ENCODE data around the gene CD68. TPM values are rescaled to one million over a fixed set of nuclear protein-coding genes. Genes with fewer than 3 reads are reported as not detected.

Gene CD68
- total RNA-seq, 1 experiment from 2014 or later, result 51.6 TPM

DNA sequence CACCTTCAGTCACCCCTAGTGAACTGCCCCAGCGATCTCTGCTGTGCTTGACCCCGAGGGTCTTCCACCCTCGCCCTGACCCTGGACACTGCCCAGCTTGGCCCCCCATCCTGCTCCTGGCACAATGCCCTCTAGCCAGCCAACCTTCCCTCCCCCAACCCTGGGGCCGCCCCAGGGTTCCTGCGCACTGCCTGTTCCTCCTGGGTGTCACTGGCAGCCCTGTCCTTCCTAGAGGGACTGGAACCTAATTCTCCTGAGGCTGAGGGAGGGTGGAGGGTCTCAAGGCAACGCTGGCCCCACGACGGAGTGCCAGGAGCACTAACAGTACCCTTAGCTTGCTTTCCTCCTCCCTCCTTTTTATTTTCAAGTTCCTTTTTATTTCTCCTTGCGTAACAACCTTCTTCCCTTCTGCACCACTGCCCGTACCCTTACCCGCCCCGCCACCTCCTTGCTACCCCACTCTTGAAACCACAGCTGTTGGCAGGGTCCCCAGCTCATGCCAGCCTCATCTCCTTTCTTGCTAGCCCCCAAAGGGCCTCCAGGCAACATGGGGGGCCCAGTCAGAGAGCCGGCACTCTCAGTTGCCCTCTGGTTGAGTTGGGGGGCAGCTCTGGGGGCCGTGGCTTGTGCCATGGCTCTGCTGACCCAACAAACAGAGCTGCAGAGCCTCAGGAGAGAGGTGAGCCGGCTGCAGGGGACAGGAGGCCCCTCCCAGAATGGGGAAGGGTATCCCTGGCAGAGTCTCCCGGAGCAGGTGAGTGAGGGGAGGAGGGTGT lies 20.7 kb upstream of the CD68 start, which contains the start of gene TNFSF13:
TSS of gene TNFSF13 (plus strand) at position 207 of the 776 bp plus-strand sequence. CDS start at position 497, 290 bp downstream.
- Histone ChIP-seq H3K27me3 (ENCODE audit: control insufficient read depth, insufficient read depth, low read length) (no peaks in the 10 kb centered on the region), H3K27ac (ENCODE audit: low read length) (peak within 1 kb of the TSS; percentile 76), H3K4me1 (ENCODE audit: control insufficient read depth, insufficient read depth, low read length) (peaks cover 30% of the 10 kb centered on the region), H3K9me3 (ENCODE audit: control insufficient read depth, insufficient read depth, low read depth, low read length) (no peaks in the 10 kb centered on the region), H3K4me3 (ENCODE audit: low read depth in 2 of 2, low read length in 2 of 2) (peak within 1 kb of the TSS in 1 of 2 experiments; percentile 23; a peak in 2 of 4 replicates), H3K36me3 (ENCODE audit: control insufficient read depth, insufficient read depth, low read length) (peaks cover 4% of the 10 kb centered on the region; the same call in 1 of the 2 replicates)
- intact Hi-C loops (cut with micrococcal nuclease; ENCODE audit: unreplicated experiment) (no loop called here), in situ Hi-C loops (cut with HindIII; ENCODE audit: low pct_unique_long_range_greater_than_20kb, low sequenced_read_pairs) (no loop called here)
- no TSS peak for BruUV-seq (replicated peaks)
- TF ChIP-seq POLR2AphosphoS5 (IDR thresholded peaks at IDR 0.05; ENCODE audit: low read depth, low read length), result no peak
- TF ChIP-seq, protein P1, sequence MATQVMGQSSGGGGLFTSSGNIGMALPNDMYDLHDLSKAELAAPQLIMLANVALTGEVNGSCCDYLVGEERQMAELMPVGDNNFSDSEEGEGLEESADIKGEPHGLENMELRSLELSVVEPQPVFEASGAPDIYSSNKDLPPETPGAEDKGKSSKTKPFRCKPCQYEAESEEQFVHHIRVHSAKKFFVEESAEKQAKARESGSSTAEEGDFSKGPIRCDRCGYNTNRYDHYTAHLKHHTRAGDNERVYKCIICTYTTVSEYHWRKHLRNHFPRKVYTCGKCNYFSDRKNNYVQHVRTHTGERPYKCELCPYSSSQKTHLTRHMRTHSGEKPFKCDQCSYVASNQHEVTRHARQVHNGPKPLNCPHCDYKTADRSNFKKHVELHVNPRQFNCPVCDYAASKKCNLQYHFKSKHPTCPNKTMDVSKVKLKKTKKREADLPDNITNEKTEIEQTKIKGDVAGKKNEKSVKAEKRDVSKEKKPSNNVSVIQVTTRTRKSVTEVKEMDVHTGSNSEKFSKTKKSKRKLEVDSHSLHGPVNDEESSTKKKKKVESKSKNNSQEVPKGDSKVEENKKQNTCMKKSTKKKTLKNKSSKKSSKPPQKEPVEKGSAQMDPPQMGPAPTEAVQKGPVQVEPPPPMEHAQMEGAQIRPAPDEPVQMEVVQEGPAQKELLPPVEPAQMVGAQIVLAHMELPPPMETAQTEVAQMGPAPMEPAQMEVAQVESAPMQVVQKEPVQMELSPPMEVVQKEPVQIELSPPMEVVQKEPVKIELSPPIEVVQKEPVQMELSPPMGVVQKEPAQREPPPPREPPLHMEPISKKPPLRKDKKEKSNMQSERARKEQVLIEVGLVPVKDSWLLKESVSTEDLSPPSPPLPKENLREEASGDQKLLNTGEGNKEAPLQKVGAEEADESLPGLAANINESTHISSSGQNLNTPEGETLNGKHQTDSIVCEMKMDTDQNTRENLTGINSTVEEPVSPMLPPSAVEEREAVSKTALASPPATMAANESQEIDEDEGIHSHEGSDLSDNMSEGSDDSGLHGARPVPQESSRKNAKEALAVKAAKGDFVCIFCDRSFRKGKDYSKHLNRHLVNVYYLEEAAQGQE (IDR thresholded peaks at IDR 0.05; ENCODE audit: insufficient read depth in 1 of 2, low read depth in 2 of 2, low read length in 1 of 2), result no peak
- no peak for TF ChIP-seq SIN3A (IDR thresholded peaks at IDR 0.05; ENCODE audit: borderline replicate concordance, insufficient read depth, low read depth, low read length)
- TF ChIP-seq TCF7L2 (IDR thresholded peaks at IDR 0.05; ENCODE audit: low read depth, low read length), result no peak
- TF ChIP-seq, protein P2, sequence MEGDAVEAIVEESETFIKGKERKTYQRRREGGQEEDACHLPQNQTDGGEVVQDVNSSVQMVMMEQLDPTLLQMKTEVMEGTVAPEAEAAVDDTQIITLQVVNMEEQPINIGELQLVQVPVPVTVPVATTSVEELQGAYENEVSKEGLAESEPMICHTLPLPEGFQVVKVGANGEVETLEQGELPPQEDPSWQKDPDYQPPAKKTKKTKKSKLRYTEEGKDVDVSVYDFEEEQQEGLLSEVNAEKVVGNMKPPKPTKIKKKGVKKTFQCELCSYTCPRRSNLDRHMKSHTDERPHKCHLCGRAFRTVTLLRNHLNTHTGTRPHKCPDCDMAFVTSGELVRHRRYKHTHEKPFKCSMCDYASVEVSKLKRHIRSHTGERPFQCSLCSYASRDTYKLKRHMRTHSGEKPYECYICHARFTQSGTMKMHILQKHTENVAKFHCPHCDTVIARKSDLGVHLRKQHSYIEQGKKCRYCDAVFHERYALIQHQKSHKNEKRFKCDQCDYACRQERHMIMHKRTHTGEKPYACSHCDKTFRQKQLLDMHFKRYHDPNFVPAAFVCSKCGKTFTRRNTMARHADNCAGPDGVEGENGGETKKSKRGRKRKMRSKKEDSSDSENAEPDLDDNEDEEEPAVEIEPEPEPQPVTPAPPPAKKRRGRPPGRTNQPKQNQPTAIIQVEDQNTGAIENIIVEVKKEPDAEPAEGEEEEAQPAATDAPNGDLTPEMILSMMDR (IDR thresholded peaks at IDR 0.05), result no peak
- ChIA-PET CTCF (no interaction called here), POLR2A (no interaction called here)
- no peak for ATAC-seq
- no peak for DNase-seq (ENCODE audit: low read depth, low spot score)

- Histone ChIP-seq H3K36me3 (ENCODE audit: control insufficient read depth, insufficient read depth, low read length) (peaks cover 4% of the 10 kb centered on the region; the same call in 1 of the 2 replicates), H3K27me3 (ENCODE audit: control insufficient read depth, insufficient read depth, low read length) (no peaks in the 10 kb centered on the region), H3K4me3 (ENCODE audit: low read depth in 2 of 2, low read length in 2 of 2) (no peak overlapping the region), H3K27ac (ENCODE audit: low read length) (peak overlapping the region; percentile 66), H3K4me1 (ENCODE audit: control insufficient read depth, insufficient read depth, low read length) (peaks cover 30% of the 10 kb centered on the region), H3K9me3 (ENCODE audit: control insufficient read depth, insufficient read depth, low read depth, low read length) (no peaks in the 10 kb centered on the region)
- in situ Hi-C loops (cut with HindIII; ENCODE audit: low pct_unique_long_range_greater_than_20kb, low sequenced_read_pairs) (no loop called here), intact Hi-C loops (cut with micrococcal nuclease; ENCODE audit: unreplicated experiment) (no loop called here)
- ChIA-PET POLR2A (interaction anchor here (0.6 kb wide), 1 partner anchor 76 kb away, joined by 3 read pairs; the partner anchor contains the start of gene POLR2A), CTCF (interaction anchor here (0.6 to 2.0 kb wide), 8 partner anchors 20 to 248 kb away, joined by 3 to 10 read pairs (median 4); partner anchors contain the start of genes CD68 and TMEM95)
- DNase-seq (ENCODE audit: low read depth, low spot score) (no peak), ATAC-seq (no peak)
- TF ChIP-seq SIN3A (IDR thresholded peaks at IDR 0.05; ENCODE audit: borderline replicate concordance, insufficient read depth, low read depth, low read length), result no peak
- no peak for TF ChIP-seq TCF7L2 (IDR thresholded peaks at IDR 0.05; ENCODE audit: low read depth, low read length)
- TF ChIP-seq, protein P1 (IDR thresholded peaks at IDR 0.05; ENCODE audit: insufficient read depth in 1 of 2, low read depth in 2 of 2, low read length in 1 of 2), result no peak
- TF ChIP-seq, protein P2 (IDR thresholded peaks at IDR 0.05), result no peak
- no peak for TF ChIP-seq POLR2AphosphoS5 (IDR thresholded peaks at IDR 0.05; ENCODE audit: low read depth, low read length)
- no TSS peak for BruUV-seq (replicated peaks)
These were observed 19.9 kb upstream of the CD68 start for GRCh38 chr17:7559320-7560171.

Data from Panc1 (cell line).